ENCODE data around the gene RASSF5.

The RASSF5 gene

DNA sequence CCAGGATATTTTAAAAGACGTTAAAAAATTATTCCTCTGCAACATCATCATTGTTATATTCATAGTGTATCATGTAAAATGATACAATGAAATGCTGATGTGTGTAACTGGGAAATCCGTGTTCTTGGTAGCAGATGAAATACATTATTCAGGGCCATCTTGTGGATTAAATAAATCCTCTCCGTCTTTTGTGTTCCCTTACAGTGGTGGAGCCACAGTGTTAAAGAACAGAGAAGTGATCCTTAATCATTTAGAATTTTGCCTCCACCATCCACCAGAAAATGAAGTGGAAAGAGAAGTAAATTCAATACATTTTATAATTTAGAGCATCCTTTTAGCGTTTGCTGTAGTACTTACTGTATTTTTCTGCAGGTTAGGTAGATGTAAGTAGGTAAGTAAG lies 129.3 kb downstream of the RASSF5 start:
- DNase-seq: no peak

DNA sequence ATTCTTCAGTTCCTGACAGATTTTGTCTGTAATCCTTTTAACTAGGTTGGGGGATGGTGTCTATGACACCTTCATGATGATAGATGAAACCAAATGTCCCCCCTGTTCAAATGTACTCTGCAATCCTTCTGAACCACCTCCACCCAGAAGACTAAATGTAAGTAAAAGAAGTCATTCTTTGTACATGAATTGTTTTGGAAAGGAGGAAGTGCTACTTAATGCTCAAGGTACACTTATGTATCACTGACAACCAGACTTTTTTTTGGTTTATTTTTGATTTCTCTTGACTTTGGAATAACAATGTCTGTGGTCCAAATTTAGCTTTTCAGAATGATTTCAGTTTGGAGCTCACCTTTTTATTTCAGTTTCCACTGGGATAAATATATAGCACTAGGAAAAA lies 130.3 kb downstream of the RASSF5 start:
- no peak for DNase-seq
